Hematopoietic multipotent progenitor cell treated with erythropoietin and hydrocortisone succinate and interleukin-3 and kit ligand, for 8 days (in vitro differentiated cells): ENCODE data around the gene SLC5A12.

ENCODE experiments used
- DNase-seq: peaks from one replicate; pipeline ENCODE4 v3.0.0-alpha.2; 2015

Gene SLC5A12

GRCh38 chr11:26717771-26718170, 4.1 kb downstream of the SLC5A12 start:
- no peak for DNase-seq

DNA sequence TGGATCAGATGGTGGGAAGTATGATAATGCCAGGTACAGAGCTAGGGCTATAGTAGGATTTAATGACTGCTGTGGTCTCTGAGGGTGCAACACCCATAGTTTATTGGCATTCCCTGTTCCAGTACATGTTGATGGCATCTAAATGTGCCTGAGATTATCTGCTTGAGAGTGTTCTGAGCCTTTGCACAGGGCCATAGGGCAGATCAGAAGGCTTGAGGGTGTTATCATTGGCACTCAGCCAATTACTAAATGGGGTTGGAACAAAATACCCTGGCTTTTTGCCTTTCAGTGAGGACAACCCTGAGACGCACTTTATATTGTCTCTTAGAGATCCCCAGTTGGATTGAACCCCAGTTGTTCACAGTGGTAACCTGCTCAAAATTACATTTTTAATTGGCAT, 6.7 kb downstream of the SLC5A12 start:
- no peak for DNase-seq

DNA sequence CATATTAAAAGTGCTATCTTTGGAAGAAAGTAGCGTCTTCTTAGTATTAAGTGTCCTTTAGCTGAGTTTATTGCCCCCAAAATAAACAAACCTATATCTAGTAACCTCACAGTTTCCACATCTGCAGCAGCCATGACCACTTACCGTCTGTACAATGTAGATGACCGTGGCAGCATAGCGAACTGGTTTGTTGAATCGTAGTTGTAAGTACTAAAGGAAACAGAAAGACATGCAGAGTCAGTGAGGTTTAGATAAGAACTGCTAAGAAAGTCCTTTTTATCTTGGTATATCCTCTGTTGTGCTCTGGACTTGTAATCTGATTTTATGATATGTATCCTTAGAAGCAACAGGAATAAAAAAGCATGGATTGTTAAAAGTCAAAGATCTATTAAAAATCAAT, 9.4 kb downstream of the SLC5A12 start:
- no peak for DNase-seq

DNA sequence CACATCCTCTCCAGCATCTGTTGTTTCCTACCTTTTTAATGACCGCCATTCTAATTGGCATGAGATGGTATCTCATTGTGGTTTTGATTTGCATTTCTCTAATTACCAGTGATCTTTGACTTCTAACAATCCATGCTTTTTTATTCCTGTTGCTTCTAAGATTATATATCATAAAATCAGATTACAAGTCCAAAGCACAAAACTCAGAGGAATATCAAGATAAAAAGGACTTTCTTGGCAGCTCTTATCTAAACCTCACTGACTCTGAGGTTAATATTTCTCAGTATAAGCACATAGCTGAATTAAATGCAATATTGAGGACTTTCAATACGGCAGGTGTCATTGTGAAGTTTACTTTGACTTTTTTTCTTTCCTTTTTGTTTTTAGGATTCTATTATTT, 11.4 kb downstream of the SLC5A12 start:
- no peak for DNase-seq

DNA sequence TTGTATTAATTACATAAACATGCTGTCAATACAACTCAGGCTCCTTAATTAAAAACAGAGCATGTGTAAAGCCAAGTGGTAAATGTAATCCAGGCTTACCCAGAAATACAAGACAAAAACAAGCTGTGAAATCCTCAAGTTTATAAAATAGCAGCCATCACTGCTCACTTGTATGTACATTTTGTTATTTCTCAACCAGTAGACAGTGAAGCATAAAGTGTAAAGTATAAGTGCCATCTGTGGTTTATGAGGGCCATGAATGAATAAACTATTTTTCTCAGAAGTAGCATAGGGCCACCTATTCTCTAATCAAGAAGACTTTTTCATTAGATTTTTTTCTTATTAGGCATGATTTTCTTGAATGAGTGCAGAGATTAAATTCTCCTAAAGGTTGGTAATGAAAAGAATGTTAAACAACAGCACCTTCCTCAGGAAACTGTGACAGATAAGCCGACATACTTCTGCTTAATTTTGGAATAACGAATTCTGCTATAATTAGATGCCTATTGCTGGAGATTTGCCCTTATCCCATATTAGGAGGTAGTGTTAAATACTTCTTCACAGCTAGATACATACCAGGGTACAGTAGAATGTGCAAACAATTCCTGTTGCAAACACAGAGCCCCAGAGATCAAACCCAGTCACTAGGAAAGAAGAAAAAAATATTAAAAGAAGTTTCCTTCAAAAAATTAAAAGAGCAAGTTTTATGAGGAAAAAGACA, 13.0 kb downstream of the SLC5A12 start:
- DNase-seq = no peak

GRCh38 chr11:26706181-26706580, 15.7 kb downstream of the SLC5A12 start:
- DNase-seq = no peak

DNA sequence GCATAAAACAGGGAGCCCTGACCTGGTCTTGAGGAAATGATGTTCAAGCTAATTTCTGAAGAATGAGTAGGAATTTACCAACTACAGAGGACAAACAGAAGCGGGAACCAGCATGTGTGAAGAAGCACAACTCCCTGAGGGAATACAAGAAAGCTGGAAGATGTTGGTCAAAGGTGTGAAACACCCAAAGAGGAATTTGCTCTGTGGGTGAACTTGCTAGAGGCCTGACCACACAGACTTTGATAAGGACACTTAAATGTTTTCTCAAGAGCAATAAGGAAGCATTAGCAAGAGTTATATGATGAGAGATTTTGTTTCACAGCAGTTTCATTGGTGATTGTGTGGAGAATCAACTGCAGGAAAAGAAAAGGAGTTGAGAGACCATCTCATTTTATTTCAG, 17.6 kb downstream of the SLC5A12 start:
- no peak for DNase-seq

- no peak for DNase-seq
These were observed 18.3 kb downstream of the SLC5A12 start for GRCh38 chr11:26703411-26704191.

- DNase-seq = no peak
These were observed 19.5 kb downstream of the SLC5A12 start for GRCh38 chr11:26702406-26702805.

GRCh38 chr11:26700574-26701235, 21.2 kb downstream of the SLC5A12 start:
- no peak for DNase-seq

DNA sequence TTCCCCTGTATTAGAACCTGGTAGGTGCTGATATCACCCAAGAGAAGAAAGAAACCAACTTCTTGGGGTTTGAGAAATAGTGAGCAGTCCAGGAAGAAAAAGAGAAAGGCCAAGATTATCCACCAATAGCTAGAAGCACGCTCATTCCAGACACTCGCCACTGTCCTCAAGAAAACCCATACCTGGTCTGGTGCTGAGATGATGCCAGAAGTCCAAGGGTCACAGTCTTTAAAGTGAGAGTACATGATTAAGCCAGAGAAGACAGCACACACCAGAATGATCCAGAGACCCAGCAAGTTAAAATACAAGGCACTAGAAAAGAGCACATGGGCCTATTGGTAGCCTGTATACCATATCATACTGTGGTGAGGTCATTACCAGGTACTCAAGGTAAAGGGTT, 23.6 kb downstream of the SLC5A12 start:
- DNase-seq = no peak

DNA sequence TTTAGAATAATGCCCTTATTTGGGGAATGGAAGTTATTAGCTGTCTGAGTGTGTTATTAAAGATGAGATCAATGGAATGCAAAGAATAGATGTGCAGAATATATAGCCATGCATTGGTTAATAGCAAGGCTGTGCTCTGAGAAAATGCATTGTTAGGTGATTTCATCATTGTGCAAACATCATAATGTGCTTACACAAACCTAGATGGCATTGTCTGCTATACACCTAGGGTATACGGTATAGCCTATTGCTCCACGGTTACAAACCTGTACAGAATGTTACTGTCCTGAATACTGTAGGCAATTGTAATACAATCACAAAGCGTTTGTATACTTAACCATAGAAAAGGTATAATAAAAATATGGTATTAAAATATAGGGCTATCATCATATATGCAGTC, 25.5 kb downstream of the SLC5A12 start:
- DNase-seq = no peak

- DNase-seq = no peak
These were observed 33.2 kb downstream of the SLC5A12 start for GRCh38 chr11:26688701-26689100.

DNA sequence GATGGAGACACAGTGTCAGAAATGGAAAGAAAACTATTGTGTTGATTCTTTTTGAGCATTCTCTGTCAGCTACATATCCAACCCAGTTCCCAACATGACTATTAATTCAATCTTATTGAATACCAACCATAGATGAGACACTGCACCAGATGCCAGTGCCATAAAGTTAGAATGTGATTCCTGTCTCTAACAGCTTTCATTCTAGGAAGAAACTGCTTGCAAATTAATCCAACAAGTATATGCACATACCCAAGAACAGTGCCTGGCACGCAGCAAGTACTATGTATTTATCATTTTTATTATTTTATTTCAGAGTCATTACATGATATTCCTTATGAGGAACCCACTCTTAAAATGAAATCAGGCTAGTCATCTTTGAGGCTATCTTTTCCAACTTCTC, 34.5 kb downstream of the SLC5A12 start:
- DNase-seq = no peak

GRCh38 chr11:26677566-26677965, 44.3 kb downstream of the SLC5A12 start:
- no peak for DNase-seq

DNA sequence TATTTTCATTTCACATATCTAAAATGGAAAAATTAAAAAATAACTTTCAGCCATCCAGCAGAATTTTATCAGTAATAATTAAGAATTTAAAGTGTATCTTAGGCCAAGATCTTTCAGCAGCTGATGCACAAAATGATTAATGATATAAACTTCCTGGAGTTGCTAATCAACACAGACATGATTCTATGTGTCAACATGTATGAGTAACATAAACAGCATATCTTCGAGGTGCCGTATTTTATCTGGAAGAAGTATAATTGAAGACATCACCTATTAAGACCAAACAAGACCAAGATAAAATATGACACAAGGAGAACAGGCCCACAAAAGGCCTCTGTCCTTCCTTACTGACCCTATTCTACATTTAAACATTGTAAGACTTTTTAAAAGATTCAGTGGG, 45.2 kb downstream of the SLC5A12 start:
- DNase-seq = no peak

GRCh38 chr11:26675233-26675928, 46.5 kb downstream of the SLC5A12 start:
- DNase-seq = no peak

DNA sequence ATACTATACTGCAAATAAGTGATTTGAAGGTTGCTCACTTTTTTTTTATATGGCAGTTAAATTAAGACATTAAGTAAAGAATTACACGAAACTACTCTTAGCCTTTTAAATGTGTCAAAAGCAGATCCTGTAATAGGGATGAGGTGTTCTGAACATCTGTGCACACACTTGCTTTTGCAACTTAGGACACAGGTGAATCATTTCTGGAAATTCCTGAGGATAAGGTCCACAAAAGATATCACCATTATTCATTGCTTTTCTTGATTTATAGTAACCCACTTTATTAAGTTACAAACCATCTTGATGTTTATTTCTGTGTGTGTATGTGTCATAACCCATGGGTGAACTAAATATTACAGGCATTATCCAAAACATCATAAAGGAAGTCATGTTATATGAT, 55.9 kb downstream of the SLC5A12 start:
- no peak for DNase-seq

- DNase-seq = no peak
These were observed 56.8 kb downstream of the SLC5A12 start for GRCh38 chr11:26665036-26665435.

- no peak for DNase-seq
These were observed 58.9 kb downstream of the SLC5A12 start for GRCh38 chr11:26662916-26663315.

DNA sequence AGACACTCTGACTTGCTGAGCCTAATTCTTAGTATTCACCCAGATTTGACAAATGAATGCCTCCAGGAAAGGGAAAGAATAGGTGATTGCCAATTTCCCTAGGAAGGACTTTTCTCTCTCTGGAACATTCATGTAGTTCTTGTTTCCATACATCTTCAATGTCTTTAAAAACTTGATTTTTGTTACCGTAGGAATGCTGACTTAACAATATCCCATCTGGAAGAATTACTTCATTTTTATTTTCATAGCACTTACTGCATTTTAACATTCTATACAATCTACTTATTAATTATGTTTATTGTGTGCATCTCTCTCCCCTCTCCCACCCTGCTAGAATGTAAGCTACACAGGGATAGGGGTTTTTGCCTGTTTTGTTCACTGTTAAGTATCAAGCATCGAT, 66.6 kb downstream of the SLC5A12 start:
- no peak for DNase-seq

DNA sequence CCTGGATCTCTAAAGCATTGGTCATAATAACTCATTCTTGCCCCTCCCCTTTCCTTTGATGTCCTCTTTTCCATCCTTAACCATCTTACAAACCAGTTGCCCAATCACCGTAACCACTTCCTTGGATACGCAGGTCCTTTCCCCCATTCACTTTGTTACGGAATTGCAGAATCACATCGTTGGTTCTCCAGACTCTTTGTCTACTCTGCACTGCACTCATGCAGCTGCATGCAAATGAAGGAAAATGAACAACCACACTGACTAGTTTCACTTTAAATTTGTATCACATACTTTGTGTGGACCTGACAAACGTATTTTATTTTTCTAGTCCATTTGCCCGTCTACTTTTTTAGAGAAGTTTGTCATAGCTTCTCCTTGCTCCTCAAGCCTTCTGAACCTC, 69.9 kb downstream of the SLC5A12 start:
- no peak for DNase-seq

DNA sequence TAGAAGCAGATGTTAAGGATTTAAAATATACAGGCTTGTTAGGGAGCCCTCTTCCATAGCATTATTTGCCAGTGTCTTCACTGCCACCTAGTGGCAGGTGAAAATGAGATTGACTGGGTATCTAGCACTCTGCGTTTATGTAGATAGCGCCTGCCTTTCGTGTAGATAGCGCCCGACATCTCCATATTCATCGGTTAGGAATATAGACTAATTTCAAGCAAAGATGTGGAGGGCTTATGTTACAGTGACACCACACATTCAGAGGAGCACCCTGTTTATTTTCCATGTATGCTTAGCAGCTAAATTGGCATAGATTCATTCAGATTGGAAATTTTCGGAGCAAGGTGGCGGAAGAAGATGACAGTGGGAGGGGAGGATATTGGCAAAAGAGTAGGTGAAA, 72.0 kb downstream of the SLC5A12 start:
- DNase-seq = peak; percentile 70
